IPS-20b (cell line): ENCODE results near the gene CCDC146.
"Not testable (repeated sequence)": the region's sequence is repeated elsewhere in the genome, so short reads cannot be mapped to it uniquely, and the experiment has no call there.

Experiments
- H3K27ac ChIP-seq: one replicate; pipeline ENCODE4 v1.5.1; 2013; ENCODE audit warnings: low read length
- H3K27me3 ChIP-seq: 2 replicates; pipeline ENCODE4 v1.6.1; 2013; ENCODE audit warnings: mild to moderate bottlenecking, low read length, inconsistent platforms; ENCODE audit not compliant: insufficient read depth
- H3K36me3 ChIP-seq: 2 replicates; pipeline ENCODE4 v1.6.1; 2013; ENCODE audit warnings: low read depth, mild to moderate bottlenecking, inconsistent platforms, low read length, moderate library complexity; ENCODE audit not compliant: insufficient read depth
- H3K4me1 ChIP-seq: 2 replicates; pipeline ENCODE4 v1.6.1; 2013; ENCODE audit warnings: mild to moderate bottlenecking, control low read depth, inconsistent platforms, low read length, moderate library complexity; ENCODE audit not compliant: insufficient read depth
- H3K4me3 ChIP-seq: 2 replicates; pipeline ENCODE4 v1.5.1; 2013; ENCODE audit warnings: mild to moderate bottlenecking, low read length, inconsistent platforms
- H3K9ac ChIP-seq: 2 replicates; pipeline ENCODE4 v1.6.1; 2013; ENCODE audit warnings: low read depth, mild to moderate bottlenecking, inconsistent platforms, low read length, moderate library complexity
- H3K9me3 ChIP-seq: 2 replicates; pipeline ENCODE4 v1.6.1; 2013; ENCODE audit warnings: mild to moderate bottlenecking, low read depth, low read length, inconsistent platforms; ENCODE audit not compliant: insufficient read depth

Gene CCDC146

DNA sequence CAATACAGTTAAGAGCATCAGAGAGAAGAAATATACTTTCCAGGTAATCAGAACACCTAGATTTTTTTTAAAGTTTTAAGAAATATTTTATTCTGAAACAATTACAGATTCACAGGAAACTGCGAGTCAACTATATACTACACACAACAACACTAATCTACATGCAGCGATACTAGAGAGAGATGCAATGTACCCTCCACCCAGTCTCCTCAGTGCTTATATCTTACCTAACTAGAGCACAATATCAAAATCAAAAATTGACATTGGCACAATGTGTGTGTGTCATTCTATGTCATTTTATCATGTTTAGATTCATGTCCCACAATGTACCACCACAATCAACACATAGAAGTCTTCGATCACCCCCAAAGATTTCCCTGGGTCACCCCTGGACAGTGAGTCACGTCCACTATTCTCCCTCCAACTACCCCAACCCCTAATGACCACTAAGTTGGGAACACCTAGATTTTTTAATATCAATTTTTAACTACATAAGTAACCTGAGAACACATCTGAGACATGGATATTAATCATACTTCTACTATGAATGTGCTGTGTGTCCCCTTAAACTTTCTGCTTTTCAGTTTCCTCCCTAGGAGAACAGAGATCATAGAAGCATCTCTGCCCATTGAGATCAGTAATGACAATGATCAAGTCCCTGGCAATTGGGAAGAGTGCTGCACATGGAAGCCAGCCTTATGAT lies 207.2 kb downstream of the CCDC146 start:
- no peaks in the 10 kb centered on the region for H3K9me3 ChIP-seq
- H3K9ac ChIP-seq: no peak overlapping the region
- H3K27ac ChIP-seq: no peak overlapping the region
- no peaks in the 10 kb centered on the region for H3K36me3 ChIP-seq
- H3K4me1 ChIP-seq: no peaks in the 10 kb centered on the region
- H3K27me3 ChIP-seq: no peaks in the 10 kb centered on the region
- no peak overlapping the region for H3K4me3 ChIP-seq

DNA sequence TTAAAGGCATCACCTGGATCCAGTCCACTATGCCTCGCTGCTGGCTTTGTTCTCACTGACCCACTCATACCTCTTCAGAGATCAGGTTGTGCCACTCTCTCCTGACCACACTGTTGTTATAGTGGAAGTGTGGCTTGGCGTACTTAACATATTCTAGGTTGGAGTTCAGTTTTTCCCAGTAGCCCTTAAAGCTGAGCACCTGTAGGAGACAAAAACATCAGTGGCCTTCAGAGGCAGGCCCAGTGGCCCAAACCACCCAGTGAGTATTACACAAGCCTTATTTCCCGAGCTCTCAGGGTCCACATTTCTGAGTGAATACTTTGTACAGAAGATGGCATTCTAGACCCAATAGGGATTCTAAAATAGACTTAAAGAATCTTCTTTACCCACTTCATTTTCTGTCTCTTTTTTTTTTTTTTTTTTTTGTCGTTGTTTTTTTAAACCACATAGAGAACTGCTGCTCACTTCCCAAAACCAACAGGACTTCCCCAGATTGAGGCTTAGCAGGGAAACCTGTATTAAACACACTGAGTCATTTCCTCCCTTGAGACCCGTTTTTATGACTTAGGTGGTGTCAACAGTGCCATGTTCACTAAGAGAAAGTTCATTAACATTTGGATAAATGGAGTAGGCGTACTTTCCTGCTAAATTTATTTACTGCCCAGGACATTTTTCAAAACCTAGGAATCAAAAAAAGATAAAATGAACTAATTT lies 207.9 kb downstream of the CCDC146 start:
- no peak overlapping the region for H3K4me3 ChIP-seq

DNA sequence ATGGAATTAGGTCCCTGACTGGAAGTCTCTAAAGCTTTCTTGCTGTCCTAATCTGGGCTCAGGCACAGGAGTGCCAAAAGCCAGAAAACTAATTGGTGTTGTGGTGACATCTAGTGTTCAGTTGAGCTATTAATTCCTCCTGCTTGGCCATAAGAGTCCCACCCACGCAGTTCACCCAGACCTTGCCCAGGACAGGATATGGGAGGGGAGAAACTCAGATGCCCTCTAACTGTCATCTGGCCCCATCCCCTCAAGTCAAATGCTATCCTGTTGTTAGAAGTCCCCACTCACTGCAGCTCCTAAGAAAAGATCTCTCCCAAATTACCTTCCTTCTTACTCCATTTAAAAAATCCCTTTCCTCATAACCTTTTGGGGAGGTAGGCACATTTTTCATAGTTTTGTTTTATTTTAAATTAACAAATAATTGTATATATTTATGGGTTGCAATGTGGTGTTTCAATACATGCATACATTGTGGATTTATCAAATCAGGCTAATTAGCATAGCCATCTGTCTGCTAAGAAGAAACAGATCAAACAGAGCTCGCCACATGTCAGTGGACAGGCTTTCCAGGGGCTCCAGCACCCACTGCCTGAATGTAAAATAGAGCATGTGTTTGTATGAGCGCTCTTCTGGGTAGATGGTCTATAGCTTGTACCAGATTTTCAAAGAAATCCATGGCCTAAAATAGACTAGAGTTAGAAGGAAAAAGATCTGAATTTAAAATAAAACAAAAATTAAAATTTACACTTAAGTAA lies 209.7 kb downstream of the CCDC146 start:
- no peaks in the 10 kb centered on the region for H3K9me3 ChIP-seq
- H3K27ac ChIP-seq: no peak overlapping the region
- H3K4me1 ChIP-seq: no peaks in the 10 kb centered on the region
- H3K27me3 ChIP-seq: no peaks in the 10 kb centered on the region
- no peak overlapping the region for H3K4me3 ChIP-seq
- H3K9ac ChIP-seq: no peak overlapping the region
- no peaks in the 10 kb centered on the region for H3K36me3 ChIP-seq

More for the DNA sequence above, 207.9 kb downstream of the CCDC146 start:
- H3K27ac ChIP-seq: no peak overlapping the region
- H3K9ac ChIP-seq: no peak overlapping the region
- no peaks in the 10 kb centered on the region for H3K27me3 ChIP-seq
- H3K36me3 ChIP-seq: no peaks in the 10 kb centered on the region
- no peaks in the 10 kb centered on the region for H3K4me1 ChIP-seq
- H3K9me3 ChIP-seq: no peaks in the 10 kb centered on the region

DNA sequence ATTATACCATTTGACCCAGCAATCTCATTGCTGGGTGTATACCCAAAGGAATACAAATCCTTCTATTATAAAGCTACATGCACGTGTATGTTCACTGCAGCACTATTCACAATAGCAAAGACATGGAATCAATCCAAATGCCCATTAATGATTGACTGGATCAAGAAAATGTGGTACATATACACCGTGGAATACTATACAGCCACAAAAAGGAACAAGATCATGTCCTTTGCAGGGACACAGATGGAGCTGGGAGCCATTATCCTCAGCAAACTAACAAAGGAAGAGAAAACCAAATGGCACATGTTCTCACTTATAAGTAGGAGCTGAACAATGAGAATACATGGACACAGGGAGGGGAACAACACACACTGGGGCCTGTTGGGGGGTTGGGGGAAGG lies 211.6 kb downstream of the CCDC146 start:
- not testable (repeated sequence) for H3K27me3 ChIP-seq, H3K9ac ChIP-seq, H3K4me1 ChIP-seq, H3K36me3 ChIP-seq, H3K4me3 ChIP-seq, H3K9me3 ChIP-seq, H3K27ac ChIP-seq

DNA sequence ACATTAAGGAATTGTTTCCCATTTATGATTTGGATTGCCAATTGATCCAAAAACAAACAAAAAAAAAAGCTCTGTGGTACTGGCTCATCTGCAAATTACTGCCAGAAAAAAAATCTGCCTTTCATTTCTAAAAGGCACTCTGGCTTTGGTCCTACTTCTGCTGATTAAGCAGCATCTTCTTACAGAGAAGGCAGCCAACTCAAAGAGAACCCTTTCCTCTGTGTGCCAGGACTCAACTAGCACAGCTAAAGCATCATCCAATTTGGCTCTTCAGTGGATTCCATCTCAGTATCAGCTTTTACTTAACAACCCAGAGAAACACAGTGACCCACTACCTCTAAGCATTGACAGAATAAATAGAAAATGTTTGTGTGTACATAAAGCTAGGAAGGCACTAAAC lies 213.2 kb downstream of the CCDC146 start:
- H3K9ac ChIP-seq: no peak overlapping the region
- H3K4me1 ChIP-seq: no peaks in the 10 kb centered on the region
- no peak overlapping the region for H3K4me3 ChIP-seq
- no peaks in the 10 kb centered on the region for H3K9me3 ChIP-seq
- no peak overlapping the region for H3K27ac ChIP-seq
- no peaks in the 10 kb centered on the region for H3K27me3 ChIP-seq
- H3K36me3 ChIP-seq: no peaks in the 10 kb centered on the region

DNA sequence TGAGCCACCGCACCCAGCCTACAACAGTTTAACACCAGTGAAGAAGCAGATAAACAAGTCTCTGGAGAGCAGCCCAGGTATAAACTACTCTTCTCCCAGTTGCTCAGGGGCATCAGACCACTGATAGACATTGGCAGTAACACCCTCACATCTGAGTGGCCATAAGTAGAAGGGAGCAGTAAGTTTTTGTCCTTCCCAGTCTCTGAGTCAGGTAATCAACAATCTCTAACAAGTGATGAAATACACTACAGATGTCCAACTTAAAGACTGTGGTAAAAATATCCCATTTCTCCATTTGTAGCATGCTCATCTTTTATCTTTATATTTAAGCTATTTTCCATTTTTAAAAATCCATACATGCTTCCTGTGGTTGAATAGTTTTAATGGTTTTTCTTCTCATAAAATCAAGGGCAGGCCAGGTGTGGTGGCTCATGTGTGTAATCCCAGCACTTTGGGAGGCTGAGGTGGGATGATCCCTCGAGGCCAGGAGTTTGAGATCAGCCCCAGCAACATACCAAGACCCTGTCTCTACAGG lies 215.1 kb downstream of the CCDC146 start:
- Histone ChIP-seq H3K27ac (no peak overlapping the region), H3K9ac (no peak overlapping the region), H3K4me1 (no peaks in the 10 kb centered on the region), H3K4me3 (no peak overlapping the region), H3K9me3 (no peaks in the 10 kb centered on the region), H3K27me3 (no peaks in the 10 kb centered on the region), H3K36me3 (no peaks in the 10 kb centered on the region)

DNA sequence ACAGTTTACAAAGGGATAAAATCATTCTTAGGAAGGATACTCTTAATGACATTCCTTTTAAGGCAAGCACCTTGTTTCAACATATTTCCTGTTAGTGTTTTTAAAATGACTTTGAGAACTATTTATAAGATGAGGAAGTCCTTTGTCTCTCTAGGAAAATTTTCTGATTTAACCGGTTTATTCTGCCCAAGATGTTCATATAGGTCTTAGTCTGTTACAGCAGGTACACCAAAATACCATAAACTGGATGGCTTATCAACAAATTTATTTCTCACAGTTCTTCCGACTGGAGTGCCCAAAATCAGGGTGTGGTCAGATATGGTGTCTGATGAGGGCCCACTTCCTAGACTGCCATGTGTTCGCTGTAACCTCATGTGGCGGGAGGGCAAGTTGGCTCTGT lies 215.8 kb downstream of the CCDC146 start:
- H3K4me1 ChIP-seq: no peaks in the 10 kb centered on the region
- H3K27me3 ChIP-seq: no peaks in the 10 kb centered on the region
- no peak overlapping the region for H3K27ac ChIP-seq
- H3K9ac ChIP-seq: no peak overlapping the region
- no peaks in the 10 kb centered on the region for H3K9me3 ChIP-seq
- H3K4me3 ChIP-seq: no peak overlapping the region
- H3K36me3 ChIP-seq: no peaks in the 10 kb centered on the region

DNA sequence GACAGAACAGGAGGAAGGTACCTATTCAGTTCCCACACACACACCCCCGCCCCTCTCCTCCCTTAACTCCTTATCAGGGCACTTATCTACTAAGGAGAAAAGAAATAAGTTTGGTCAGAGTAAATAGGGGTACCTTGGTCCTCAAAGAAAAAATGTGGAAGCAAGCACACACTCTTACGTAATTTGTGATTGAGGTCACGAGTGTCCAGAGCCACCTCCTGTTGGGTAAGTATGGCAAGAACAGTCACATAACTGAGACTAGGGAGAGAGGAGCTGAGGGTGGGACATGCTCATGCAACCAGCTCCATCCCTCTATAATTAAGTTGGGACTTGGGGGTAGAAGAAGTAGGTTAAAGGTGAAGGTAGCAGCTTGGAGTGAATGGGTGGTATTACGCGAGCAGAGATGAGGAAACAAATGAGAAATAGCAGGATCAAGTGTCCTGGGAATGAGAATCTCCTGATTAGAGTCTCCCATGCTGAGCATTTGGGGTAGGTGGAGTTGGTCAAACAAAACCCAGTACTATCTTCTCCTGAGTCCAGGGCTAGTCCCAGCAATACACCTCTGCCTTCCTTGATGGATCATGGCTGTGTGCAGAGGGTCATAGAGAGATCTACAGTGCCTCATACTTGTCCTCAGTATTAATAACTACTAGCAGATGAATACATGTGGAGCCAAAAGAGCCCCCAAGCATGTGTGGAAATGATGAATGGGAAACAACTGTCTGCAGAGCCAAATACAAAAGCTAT lies 216.6 kb downstream of the CCDC146 start:
- H3K27me3 ChIP-seq: no peaks in the 10 kb centered on the region
- no peaks in the 10 kb centered on the region for H3K36me3 ChIP-seq
- no peak overlapping the region for H3K27ac ChIP-seq
- no peak overlapping the region for H3K4me3 ChIP-seq
- no peaks in the 10 kb centered on the region for H3K4me1 ChIP-seq
- no peaks in the 10 kb centered on the region for H3K9me3 ChIP-seq
- H3K9ac ChIP-seq: no peak overlapping the region

DNA sequence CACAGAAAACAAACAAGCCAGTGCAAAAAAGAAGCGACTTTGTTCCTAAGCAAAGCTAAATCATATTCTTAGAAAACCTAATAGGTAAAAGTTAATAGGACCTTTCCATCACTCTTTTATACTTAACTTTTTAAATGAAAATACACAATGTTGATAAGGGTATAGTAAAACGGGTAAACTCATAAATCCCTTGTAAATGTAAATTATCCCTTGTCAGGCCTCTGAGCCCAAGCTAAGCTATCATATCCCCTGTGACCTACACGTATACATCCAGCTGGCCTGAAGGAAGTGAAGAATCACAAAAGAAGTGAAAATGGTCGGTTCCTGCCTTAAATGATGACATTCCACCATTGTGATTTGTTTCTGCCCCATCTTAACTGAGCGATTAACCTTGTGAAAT lies 217.3 kb downstream of the CCDC146 start:
- Histone ChIP-seq H3K27ac (no peak overlapping the region), H3K36me3 (no peaks in the 10 kb centered on the region)

More for the DNA sequence above, 217.3 kb downstream of the CCDC146 start:
- Histone ChIP-seq H3K27me3 (no peaks in the 10 kb centered on the region), H3K4me1 (no peaks in the 10 kb centered on the region), H3K4me3 (no peak overlapping the region), H3K9me3 (no peaks in the 10 kb centered on the region), H3K9ac (no peak overlapping the region)
